ENCODE results near the gene PSD2.
A peak's percentile ranks its signal among the peaks of the same experiment; 100 is the strongest.

PSD2 gene

DNA sequence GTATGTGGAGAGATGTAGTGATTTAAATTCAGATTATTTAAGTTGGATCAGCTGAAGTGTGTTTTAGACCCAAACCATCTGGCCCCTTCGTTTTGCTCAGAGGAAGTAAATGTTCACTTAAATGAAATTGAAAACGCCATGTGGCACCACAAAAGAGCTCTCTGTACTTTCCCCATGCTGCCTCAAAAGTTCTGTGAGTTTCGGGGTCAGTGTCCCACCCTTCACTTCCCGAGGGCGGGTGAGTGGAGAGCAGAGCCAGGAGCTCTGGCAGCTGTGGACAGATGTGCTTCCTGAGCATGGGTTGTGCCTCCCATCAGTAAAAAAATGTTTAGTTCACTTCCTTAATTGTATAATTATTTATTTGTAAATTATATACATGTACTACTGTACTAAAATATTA is 48.4 kb downstream of the PSD2 start:
- H3K4me3 ChIP-seq (replicated peaks in 1 of 2; ENCODE audit: low read depth in 2 of 2, low read length in 2 of 2) = no peak overlapping the region
- DNase-seq (ENCODE audit: low read depth in 2 of 2) = no peak
- TF ChIP-seq, protein P1, sequence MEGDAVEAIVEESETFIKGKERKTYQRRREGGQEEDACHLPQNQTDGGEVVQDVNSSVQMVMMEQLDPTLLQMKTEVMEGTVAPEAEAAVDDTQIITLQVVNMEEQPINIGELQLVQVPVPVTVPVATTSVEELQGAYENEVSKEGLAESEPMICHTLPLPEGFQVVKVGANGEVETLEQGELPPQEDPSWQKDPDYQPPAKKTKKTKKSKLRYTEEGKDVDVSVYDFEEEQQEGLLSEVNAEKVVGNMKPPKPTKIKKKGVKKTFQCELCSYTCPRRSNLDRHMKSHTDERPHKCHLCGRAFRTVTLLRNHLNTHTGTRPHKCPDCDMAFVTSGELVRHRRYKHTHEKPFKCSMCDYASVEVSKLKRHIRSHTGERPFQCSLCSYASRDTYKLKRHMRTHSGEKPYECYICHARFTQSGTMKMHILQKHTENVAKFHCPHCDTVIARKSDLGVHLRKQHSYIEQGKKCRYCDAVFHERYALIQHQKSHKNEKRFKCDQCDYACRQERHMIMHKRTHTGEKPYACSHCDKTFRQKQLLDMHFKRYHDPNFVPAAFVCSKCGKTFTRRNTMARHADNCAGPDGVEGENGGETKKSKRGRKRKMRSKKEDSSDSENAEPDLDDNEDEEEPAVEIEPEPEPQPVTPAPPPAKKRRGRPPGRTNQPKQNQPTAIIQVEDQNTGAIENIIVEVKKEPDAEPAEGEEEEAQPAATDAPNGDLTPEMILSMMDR (IDR thresholded peaks at IDR 0.05; ENCODE audit: low read depth, low read length) = no peak

DNA sequence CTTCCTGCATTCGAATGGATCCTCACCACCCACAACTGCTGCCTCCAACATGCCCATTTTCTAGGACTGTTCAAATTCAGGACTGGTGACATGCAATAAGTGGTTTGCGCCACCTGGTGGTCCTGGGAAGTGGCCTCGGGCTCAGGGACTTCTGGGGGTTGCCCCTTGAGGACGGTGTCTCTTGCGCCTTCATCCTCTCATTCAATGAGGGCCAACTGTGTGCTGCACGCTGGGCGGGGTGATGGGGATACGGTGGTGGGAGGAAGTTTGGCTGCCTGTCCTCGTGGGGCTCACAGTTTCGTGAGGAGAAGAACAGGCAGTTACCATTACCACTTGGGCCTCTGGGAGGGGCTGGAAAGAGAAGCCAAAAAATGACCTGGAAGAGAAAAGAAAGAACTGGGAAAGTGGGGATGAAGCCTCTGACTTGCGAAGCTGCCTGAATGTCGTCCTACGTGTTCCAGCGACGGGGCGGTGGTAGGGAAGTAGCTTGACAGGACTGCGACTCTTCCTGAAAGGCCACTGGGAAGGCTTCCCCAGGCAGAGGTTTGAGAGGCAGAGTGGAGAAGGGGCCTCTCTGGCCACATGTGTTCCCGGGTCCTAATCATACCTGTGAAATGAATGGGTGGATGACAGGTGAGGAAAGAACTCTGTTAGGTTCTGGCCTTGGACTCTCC is 49.0 kb downstream of the PSD2 start:
- no peak overlapping the region for H3K4me3 ChIP-seq (replicated peaks in 1 of 2; ENCODE audit: low read depth in 2 of 2, low read length in 2 of 2)
- DNase-seq (ENCODE audit: low read depth in 2 of 2) = peak; percentile 77
- TF ChIP-seq, protein P1 (IDR thresholded peaks at IDR 0.05; ENCODE audit: low read depth, low read length) = peak; percentile 85

DNA sequence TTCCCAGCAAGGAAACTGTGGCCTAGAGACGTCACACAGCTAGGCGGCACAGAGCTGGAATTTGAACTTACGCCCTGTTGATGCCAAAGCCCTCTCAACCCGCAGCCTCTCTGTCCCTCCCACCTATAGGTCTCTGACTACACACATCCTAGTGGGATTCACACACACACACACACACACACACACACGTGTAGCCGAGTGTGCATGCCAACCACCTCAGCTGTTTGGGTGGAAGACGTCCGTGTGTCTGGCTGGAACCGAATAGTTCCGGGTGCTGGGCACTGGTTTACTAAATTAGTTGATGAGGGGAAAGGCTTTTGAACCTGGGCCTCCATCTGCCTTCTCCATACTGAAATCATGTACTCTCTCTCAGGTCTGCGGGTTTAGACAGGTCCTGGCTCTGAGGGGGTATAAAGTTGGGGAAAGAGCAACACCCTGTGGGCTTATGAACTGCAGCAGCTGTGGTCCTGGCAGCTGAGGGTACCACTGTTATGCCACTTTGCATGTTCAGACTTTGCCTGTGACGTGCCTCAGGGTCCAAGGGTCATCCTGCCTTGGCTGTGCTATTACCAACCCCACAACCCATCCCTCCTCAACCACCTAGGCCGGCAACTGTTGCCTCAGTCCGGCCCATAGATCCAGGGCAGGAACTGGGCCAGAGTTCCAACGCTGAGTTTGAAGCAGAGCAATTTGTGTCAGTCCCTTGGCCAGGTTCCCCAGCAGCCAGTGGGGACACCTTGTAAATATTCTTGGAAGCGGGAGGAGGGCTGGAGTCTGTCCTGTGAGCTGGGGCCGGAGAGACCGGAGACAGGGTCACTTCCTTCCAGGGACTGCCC is 50.5 kb downstream of the PSD2 start:
- no peak overlapping the region for H3K4me3 ChIP-seq (replicated peaks in 1 of 2; ENCODE audit: low read depth in 2 of 2, low read length in 2 of 2)
- no peak for DNase-seq (ENCODE audit: low read depth in 2 of 2)
- TF ChIP-seq, protein P1 (IDR thresholded peaks at IDR 0.05; ENCODE audit: low read depth, low read length) = no peak

DNA sequence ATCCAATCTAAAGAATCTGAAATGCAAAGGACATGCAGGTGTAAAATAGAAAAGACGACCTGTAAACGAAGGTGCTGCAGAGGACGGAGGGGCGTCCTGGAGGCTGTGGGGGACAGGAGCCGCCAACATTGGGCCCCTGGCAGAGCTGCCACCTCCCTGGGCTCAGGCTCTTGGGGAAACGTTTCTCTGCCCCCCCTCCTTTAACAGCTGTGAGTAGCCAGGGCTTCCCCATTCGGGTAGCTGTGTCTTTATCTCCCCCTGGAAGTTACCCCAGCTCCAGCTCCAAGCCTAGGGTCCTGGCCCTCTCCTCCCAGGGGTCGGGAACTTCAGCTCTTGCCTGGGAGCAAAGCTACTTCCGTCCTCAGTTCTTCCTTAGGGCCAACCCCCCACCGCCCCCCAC is 51.5 kb downstream of the PSD2 start:
- TF ChIP-seq, protein P1 (IDR thresholded peaks at IDR 0.05; ENCODE audit: low read depth, low read length) = no peak
- DNase-seq (ENCODE audit: low read depth in 2 of 2) = no peak

DNA sequence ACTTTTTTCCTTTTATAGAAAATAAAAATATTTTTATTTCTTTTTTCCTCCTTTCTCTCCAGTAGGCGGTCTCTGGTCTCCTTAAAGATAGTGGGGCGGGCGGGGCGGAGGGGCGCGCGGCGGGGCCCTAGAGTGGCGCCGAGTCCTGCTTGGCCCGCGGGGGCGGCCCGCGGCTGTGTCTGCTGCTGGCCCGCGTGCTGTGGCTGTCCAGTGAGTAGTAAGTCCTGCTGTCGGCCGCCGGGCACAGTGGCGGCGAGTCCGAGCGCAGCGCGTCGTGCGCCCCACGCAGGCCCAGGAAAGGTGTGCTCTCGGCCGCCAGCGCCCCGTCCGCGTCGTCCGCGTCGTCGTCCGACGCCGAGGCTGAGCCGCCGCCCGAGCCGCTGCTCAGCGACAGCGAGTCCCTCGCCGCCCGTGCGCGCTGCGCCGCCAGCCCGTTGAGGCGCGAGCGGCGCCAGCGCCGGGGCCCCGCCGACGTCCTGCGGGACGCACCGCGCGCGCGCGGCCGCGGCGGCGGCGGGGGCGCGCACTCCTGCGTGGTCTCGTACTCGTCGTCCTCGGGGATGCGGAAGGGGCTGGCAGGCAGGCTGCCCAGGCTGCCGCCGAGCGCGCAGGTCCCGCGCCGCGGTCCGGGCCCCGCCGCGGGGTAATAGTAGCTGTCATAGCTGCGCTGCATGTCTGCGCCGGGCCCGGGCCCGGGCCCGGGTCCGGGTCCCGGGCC is 52.3 kb downstream of the PSD2 start:
- TF ChIP-seq, protein P1 (IDR thresholded peaks at IDR 0.05; ENCODE audit: low read depth, low read length) = no peak
- H3K4me3 ChIP-seq (replicated peaks in 1 of 2; ENCODE audit: low read depth in 2 of 2, low read length in 2 of 2) = peak overlapping the region in 1 of 2 donors; percentile 36
- peak; percentile 9 to 28 for DNase-seq (ENCODE audit: low read depth in 2 of 2)

More for the DNA sequence above, 51.5 kb downstream of the PSD2 start:
- H3K4me3 ChIP-seq (replicated peaks in 1 of 2; ENCODE audit: low read depth in 2 of 2, low read length in 2 of 2) = no peak overlapping the region

DNA sequence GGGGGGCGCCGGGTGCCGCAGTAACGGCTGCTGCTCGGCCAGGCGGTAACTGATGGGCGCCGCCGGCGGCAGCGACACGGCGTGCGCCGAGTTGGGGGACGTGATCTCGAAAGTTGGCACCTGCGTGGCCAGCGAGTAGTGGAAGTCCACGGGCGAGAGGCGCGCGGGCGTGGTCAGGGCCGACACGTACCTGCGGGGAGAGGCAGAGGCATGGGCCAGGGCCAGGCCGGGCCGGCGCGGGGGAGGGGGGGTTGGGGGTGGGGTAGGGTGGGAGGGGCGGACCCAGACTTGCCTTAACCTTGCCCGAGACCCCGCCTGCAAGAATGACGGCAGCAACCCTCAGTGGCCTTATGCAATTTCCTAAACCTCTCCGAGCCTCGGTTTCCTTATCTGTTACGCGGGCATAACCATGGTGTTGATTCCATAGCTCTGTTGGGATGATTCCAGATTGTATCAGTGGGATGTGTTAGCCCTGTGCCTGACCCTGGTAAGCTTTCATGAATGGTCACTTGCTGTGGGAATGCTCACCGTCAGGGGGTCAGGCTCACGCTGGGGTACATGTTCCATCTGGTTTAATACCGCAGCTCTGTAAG is 53.0 kb downstream of the PSD2 start:
- TF ChIP-seq, protein P1 (IDR thresholded peaks at IDR 0.05; ENCODE audit: low read depth, low read length) = no peak
- H3K4me3 ChIP-seq (replicated peaks in 1 of 2; ENCODE audit: low read depth in 2 of 2, low read length in 2 of 2) = peak overlapping the region; percentile 24 to 34
- DNase-seq (ENCODE audit: low read depth in 2 of 2) = peak in 1 of 2 donors; percentile 27
